NOMO-1 treated with dmso at 0.1 percent for 144 hours (cell line): ENCODE results near the gene SCNM1.
"Not testable (repeated sequence)": the region's sequence is repeated elsewhere in the genome, so short reads cannot be mapped to it uniquely, and the experiment has no call there.

Experiments
- DNase-seq: peaks from one replicate; lab custom pipeline; 2025; ENCODE audit not compliant: unreplicated experiment; lab: John Stamatoyannopoulos, UW

The SCNM1 gene

GRCh38 chr1:151192047-151192446 lies 26.1 kb downstream of the SCNM1 start:
- no peak for DNase-seq

GRCh38 chr1:151193304-151193703 lies 27.4 kb downstream of the SCNM1 start:
- DNase-seq: no peak

- DNase-seq: no peak
Observed at GRCh38 chr1:151193856-151194255, 27.9 kb downstream of the SCNM1 start.

- DNase-seq: not testable (repeated sequence)
Observed at GRCh38 chr1:151194894-151195594, 29.1 kb downstream of the SCNM1 start.

- DNase-seq: peak; percentile 77
Observed at GRCh38 chr1:151196292-151196800, 30.4 kb downstream of the SCNM1 start.

GRCh38 chr1:151197863-151198253 lies 31.9 kb downstream of the SCNM1 start:
- no peak for DNase-seq

- DNase-seq: peak; percentile 99
Observed at GRCh38 chr1:151198254-151199127, 32.5 kb downstream of the SCNM1 start, which contains the start of gene PIP5K1A. Gene PIP5K1A (plus strand): TSS chr1:151198552. CDS start chr1:151198997, 445 bp downstream.

- no peak for DNase-seq
Observed at GRCh38 chr1:151199873-151200581, 34.1 kb downstream of the SCNM1 start.

- not testable (repeated sequence) for DNase-seq
Observed at GRCh38 chr1:151205381-151205965, 39.5 kb downstream of the SCNM1 start.

- no peak for DNase-seq
Observed at GRCh38 chr1:151210830-151211229, 44.9 kb downstream of the SCNM1 start.

GRCh38 chr1:151211972-151212705 lies 46.2 kb downstream of the SCNM1 start:
- no peak for DNase-seq

GRCh38 chr1:151213560-151213959 lies 47.6 kb downstream of the SCNM1 start:
- DNase-seq: no peak
